Neural cell (in vitro differentiated cells): ENCODE results near the gene RBP5.

Experiments used
- CTCF ChIP-seq: fragments of 450-650 bp; IDR thresholded peaks from 2 replicates; pipeline ENCODE4 v1.5.1; 2014; ENCODE audit warnings: antibody characterized with exemption, mild to moderate bottlenecking, moderate library complexity; ENCODE audit not compliant: poor library complexity, severe bottlenecking
- EP300 ChIP-seq: fragments of 450-650 bp; conservative IDR thresholded peaks from 2 replicates; pipeline ENCODE4 v1.6.1; 2014; ENCODE audit warnings: antibody characterized with exemption, mild to moderate bottlenecking, moderate library complexity; ENCODE audit not compliant: poor library complexity, severe bottlenecking
- EZH2 ChIP-seq: fragments of 200-600, 300-800 bp; shearing (Covaris generic), sonication (generic); IDR thresholded peaks from 2 replicates; pipeline ENCODE4 v1.6.1; 2014; ENCODE audit warnings: antibody characterized with exemption, low read length, borderline replicate concordance, mild to moderate bottlenecking; ENCODE audit not compliant: insufficient read depth, poor library complexity, severe bottlenecking
- MXI1 ChIP-seq: fragments of 450-650 bp; conservative IDR thresholded peaks from 2 replicates; pipeline ENCODE4 v1.6.1; 2014; ENCODE audit warnings: antibody characterized with exemption, mild to moderate bottlenecking; ENCODE audit not compliant: poor library complexity, severe bottlenecking
- POLR2AphosphoS5 ChIP-seq: IDR thresholded peaks from 2 replicates; pipeline ENCODE4 v1.6.1; 2012
- RAD21 ChIP-seq: fragments of 450-650 bp; conservative IDR thresholded peaks from 2 replicates; pipeline ENCODE4 v1.6.1; 2014; ENCODE audit warnings: antibody characterized with exemption, mild to moderate bottlenecking, moderate library complexity
- REST ChIP-seq: IDR thresholded peaks from 2 replicates; pipeline ENCODE4 v1.6.1; 2012; ENCODE audit warnings: borderline replicate concordance
- SMC3 ChIP-seq: fragments of 450-650 bp; conservative IDR thresholded peaks from 2 replicates; pipeline ENCODE4 v1.6.1; 2014; ENCODE audit warnings: antibody characterized with exemption, mild to moderate bottlenecking, moderate library complexity; ENCODE audit not compliant: poor library complexity
- TAF1 ChIP-seq: IDR thresholded peaks from 2 replicates; pipeline ENCODE4 v1.6.1; 2012; ENCODE audit warnings: low read depth

GRCh38 chr12:7155471-7156034 is 26.9 kb upstream of the RBP5 start:
- TF ChIP-seq REST (no peak), RAD21 (no peak), CTCF (no peak), EP300 (no peak), EZH2 (no peak), SMC3 (no peak), POLR2AphosphoS5 (no peak), TAF1 (no peak), MXI1 (no peak)
